Mesothelial cell of epicardium (in vitro differentiated cells): ENCODE results near the gene COL8A1. TPM values are rescaled to one million over a fixed set of nuclear protein-coding genes. Genes with fewer than 3 reads are reported as not detected.

ENCODE experiments used
- DNase-seq, 2 experiments: peaks; one replicate each; pipeline ENCODE4 v3.0.0; 2021; ENCODE audit warnings: low spot score in 2 of 2; ENCODE audit not compliant: unreplicated experiment in 2 of 2
- H3K27ac Mint-ChIP-seq: 2 replicates; pipeline ENCODE4 v1.8.0; 2021; ENCODE audit warnings: mixed read lengths
- H3K27me3 Mint-ChIP-seq: 2 replicates; pipeline ENCODE4 v1.8.0; 2021; ENCODE audit warnings: low read depth, mixed read lengths
- H3K36me3 Mint-ChIP-seq: 2 replicates; pipeline ENCODE4 v1.8.0; 2021; ENCODE audit warnings: mixed read lengths
- H3K4me1 Mint-ChIP-seq: 2 replicates; pipeline ENCODE4 v1.8.0; 2021; ENCODE audit warnings: mixed read lengths
- H3K4me3 Mint-ChIP-seq: 2 replicates; pipeline ENCODE4 v1.8.0; 2021; ENCODE audit warnings: mild to moderate bottlenecking, moderate library complexity, mixed read lengths
- H3K9me3 Mint-ChIP-seq: 2 replicates; pipeline ENCODE4 v1.8.0; 2021; ENCODE audit warnings: mixed read lengths
- CTCF ChIP-seq: fragments of 200-600 bp; sonication (generic); IDR thresholded peaks from one replicate; pipeline ENCODE4 v1.5.0; 2021; ENCODE audit warnings: antibody characterized with exemption; ENCODE audit not compliant: unreplicated experiment
- total RNA-seq: library from RNA; stranded (reverse); gene quantifications from 3 replicates; pipeline ENCODE4 v1.2.1, GENCODE V29; 2021

The COL8A1 gene
- total RNA-seq, 1 donor from 2014 or later: 1.1 TPM

DNA sequence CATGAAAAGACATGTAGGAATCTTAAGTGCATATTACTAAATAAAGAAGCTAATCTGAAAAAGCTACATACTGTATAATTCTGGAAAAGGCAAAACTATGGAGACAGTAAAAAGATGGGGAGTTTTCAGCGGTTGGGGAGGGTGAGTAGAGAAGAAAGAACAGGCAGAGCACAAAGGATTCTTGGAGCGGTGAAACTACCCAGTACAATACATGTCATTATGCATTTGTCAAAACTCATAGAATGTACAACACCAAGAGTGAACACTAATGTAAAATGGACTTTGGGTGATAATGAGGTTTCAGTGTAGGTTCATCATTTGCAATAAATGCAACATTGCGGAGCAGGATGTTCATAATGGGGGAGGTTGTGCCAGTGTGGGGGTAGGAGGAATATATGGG lies 133.8 kb downstream of the COL8A1 start:
- H3K9me3 Mint-ChIP-seq: no peaks in the 10 kb centered on the region

GRCh38 chr3:99772671-99773070 lies 134.3 kb downstream of the COL8A1 start:
- no peaks in the 10 kb centered on the region for H3K4me1 Mint-ChIP-seq
- peaks cover 12% of the 10 kb centered on the region for H3K27me3 Mint-ChIP-seq
- no peak for DNase-seq
- no peak overlapping the region for H3K27ac Mint-ChIP-seq
- no peak overlapping the region for H3K4me3 Mint-ChIP-seq
- H3K36me3 Mint-ChIP-seq: no peaks in the 10 kb centered on the region
- H3K9me3 Mint-ChIP-seq: no peaks in the 10 kb centered on the region
- no peak for TF ChIP-seq CTCF

More for the DNA sequence above, 133.8 kb downstream of the COL8A1 start:
- H3K27me3 Mint-ChIP-seq: peaks cover 9% of the 10 kb centered on the region
- H3K4me3 Mint-ChIP-seq: no peak overlapping the region
- no peak for TF ChIP-seq CTCF
- no peak overlapping the region for H3K27ac Mint-ChIP-seq
- H3K36me3 Mint-ChIP-seq: no peaks in the 10 kb centered on the region
- H3K4me1 Mint-ChIP-seq: no peaks in the 10 kb centered on the region
- no peak for DNase-seq

DNA sequence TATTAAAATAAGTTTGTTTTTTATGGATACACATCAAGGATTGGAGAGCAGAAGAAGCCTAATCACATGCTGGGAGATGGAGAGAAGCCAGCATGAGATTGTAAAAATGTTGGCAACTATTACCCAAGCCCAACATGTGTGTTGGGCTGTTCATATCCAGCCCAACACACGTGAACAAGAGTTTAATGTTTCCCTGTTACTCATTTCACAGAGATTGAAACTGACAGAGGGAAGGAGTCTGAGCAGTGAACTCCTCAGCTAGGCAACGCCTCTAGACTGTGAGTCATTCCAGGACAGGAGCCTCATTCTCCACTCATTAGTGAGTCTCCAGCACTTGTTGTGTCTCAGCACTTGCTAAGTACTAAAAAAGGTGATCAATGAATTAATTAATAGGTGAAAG lies 136.1 kb downstream of the COL8A1 start:
- no peaks in the 10 kb centered on the region for H3K9me3 Mint-ChIP-seq
- H3K4me3 Mint-ChIP-seq: no peak overlapping the region
- H3K27me3 Mint-ChIP-seq: peaks cover 27% of the 10 kb centered on the region
- no peak for TF ChIP-seq CTCF
- H3K36me3 Mint-ChIP-seq: no peaks in the 10 kb centered on the region
- DNase-seq: no peak
- no peak overlapping the region for H3K27ac Mint-ChIP-seq
- H3K4me1 Mint-ChIP-seq: no peaks in the 10 kb centered on the region

GRCh38 chr3:99776516-99777209 lies 138.3 kb downstream of the COL8A1 start:
- H3K4me1 Mint-ChIP-seq: no peaks in the 10 kb centered on the region
- no peak for DNase-seq
- no peak overlapping the region for H3K4me3 Mint-ChIP-seq
- no peaks in the 10 kb centered on the region for H3K36me3 Mint-ChIP-seq
- no peak overlapping the region for H3K27ac Mint-ChIP-seq
- no peak for TF ChIP-seq CTCF
- peaks cover 36% of the 10 kb centered on the region for H3K27me3 Mint-ChIP-seq
- H3K9me3 Mint-ChIP-seq: no peaks in the 10 kb centered on the region

DNA sequence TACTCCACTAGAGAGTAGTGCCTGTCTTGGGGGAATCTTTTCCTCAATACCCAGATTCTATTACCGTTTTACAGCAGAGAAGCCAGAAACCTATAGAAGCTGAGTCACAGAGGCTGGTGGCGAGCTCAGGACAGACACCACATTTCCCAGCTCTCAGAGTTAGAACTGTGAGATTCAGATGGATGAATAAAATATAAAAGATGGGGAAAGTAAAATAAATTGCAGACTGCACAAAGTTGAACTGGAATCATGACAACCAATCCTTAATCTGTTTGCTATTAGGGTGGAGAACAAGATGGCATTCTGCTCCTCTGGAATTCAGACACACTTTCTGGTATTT lies 138.8 kb downstream of the COL8A1 start:
- H3K4me3 Mint-ChIP-seq: no peak overlapping the region
- no peaks in the 10 kb centered on the region for H3K36me3 Mint-ChIP-seq
- H3K27ac Mint-ChIP-seq: no peak overlapping the region
- H3K9me3 Mint-ChIP-seq: no peaks in the 10 kb centered on the region
- no peaks in the 10 kb centered on the region for H3K4me1 Mint-ChIP-seq
- peaks cover 36% of the 10 kb centered on the region for H3K27me3 Mint-ChIP-seq
- no peak for TF ChIP-seq CTCF
- DNase-seq: no peak

GRCh38 chr3:99777708-99778107 lies 139.3 kb downstream of the COL8A1 start:
- H3K4me3 Mint-ChIP-seq: no peak overlapping the region
- H3K9me3 Mint-ChIP-seq: no peaks in the 10 kb centered on the region
- no peak for DNase-seq
- H3K27me3 Mint-ChIP-seq: peaks cover 36% of the 10 kb centered on the region
- no peaks in the 10 kb centered on the region for H3K36me3 Mint-ChIP-seq
- H3K27ac Mint-ChIP-seq: no peak overlapping the region
- no peak for TF ChIP-seq CTCF
- no peaks in the 10 kb centered on the region for H3K4me1 Mint-ChIP-seq
